HG03045 (cell line): Measurements from ENCODE around the gene VWCE.
"Not testable (repeated sequence)": the region's sequence is repeated elsewhere in the genome, so short reads cannot be mapped to it uniquely, and the experiment has no call there.

Source experiments
- ATAC-seq: cut with Tn5 transposase; IDR thresholded peaks from one replicate; pipeline ENCODE4 v1.9.1; 2021; ENCODE audit warnings: mild to moderate bottlenecking, moderate library complexity; ENCODE audit not compliant: unreplicated experiment

VWCE gene

DNA sequence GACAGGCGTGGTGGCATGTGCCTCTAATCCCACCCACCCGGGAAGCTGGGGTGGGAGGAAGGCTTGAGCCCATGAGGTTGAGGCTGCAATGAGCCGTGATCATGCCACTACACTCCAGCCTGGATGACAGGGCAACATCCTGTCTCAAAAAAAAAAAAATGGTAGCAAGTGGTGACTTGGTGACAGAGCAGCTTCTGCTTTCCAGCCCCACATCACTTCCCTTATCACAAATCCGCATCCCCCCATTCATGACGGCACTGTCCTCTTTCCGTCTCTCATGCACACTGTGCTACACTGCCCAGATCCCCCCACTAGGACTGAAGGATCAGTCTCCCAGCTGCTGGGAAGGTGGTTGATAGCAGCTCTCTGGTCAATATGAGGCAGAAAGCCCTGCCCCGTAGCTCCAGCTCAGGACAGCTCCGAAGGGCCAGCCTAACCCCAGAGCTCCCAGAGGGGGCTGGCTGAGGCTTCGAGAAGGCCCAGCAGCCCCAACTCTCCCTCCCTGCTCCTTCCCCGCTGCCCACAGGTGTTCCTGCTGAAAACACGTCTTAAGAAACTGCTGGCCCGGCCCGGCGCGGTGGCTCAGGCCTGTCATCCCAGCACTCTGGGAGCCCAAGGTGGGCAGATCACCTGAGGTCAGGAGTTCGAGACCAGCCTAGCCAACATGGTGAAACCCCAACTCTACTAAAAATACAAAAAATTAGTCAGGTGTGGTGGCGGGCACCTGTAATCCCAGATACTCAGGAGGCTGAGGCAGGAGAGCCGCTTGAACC lies 38.2 kb downstream of the VWCE start:
- no peak for ATAC-seq

DNA sequence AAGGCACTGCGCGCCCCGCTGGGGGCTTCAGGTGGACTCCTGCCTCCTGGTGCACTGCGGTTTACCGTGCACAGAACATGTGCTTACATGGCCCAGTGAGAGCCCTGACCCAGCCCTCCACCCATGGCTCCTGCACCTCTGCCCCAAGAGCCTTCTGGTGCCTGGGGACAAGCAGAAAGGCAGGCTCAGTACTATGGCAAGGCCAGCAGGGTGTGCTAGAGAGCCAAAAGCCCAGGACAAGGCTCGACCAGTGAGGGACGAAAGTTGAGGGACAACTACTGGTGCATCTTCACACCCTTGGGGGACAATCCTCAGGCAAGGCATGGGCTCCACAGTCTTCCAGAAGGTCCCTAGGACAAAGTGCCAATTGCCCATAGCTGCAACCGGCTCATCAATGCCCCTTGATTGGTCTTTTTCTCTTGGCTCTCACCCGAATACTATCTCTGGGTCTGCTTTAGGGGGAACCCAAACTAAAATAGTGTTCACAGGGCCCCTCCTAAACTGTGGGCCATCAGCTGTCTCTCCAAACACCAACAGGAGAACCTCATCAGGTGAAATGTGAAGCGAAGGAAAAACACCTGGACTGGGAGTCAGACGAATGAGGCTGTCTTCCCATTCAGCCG lies 40.6 kb downstream of the VWCE start:
- peak; percentile 62 for ATAC-seq

DNA sequence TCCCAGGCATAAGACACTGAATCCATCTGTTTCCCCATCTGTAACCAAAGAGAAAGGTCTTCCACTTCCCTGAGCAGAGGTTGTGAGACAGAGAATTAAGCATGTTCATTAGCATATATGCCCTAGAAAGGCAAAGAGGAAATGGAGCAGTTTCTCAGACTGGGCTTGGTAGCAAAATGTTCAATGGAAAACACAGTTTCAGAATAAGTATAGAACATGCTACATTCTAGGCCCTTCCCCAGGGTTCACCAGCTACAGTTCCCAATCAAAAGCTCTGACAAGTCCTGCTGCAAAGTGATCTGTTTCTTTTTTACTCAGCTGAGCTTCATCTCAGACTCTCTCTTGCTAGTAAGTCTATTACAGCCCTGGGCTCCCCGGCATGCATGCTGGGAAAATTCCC lies 42.8 kb downstream of the VWCE start:
- ATAC-seq, result not testable (repeated sequence)

DNA sequence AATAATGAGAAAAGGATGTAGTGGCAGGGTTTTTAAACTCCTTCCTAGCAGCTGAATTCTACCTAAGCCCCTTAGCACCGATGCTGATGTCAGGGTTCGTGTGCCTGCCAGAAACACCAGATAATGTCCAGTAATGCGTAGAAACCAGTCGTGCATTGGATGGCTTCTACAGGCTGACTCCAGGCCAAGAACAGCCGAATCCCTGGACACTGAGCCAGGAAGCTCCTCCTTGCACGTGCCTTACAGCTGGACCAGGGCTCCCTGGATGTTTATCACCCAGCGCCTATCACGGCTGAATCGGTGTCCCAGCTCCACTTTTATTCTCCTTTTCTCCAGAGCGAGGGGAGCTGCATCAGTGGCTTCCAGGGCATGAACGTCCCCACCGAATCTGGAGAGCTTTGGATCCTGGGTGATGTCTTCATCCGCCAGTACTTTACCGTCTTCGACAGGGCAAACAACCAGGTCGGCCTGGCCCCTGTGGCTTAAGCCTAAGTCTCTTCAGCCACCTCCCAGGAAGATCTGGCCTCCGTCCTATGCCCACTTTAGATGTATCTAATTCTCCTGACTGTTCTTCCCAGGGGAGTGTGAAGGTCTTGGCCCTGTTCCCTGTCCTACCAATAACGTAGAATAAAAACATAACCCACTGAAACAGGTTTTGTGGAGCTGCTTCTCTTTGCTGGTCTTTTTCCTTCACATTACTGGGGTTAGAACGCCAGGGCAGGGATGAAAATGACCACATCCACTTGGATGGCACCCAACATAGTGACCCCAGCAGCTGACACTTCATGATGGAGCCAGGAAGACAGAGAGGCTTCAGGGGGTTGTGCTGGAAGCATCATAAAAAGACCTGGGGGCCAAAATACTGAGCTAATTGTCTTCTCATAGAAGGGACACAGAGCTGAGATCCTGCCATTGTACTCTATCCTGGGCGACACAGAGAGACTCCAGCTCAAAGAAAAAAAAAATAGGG lies 44.0 kb downstream of the VWCE start:
- ATAC-seq, result not testable (repeated sequence)

DNA sequence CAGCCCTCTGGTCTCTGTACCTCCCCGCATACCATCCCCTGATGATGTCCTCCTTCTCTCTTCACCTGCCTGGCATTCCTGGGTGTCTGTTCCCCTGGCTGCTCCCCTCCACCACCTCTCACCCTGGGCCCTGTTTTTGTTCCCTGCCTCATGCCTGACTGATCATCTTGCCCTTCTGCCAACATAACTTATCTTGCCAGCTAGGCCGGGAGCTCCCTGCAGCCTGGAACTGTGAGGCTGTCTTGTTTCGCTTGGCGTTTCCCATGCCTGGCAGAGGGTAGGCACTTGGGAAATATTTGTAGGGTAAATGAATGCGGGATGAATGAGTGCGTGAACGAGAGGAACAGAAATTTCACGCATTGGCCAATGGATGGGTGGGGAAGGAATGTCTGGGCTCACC lies 45.9 kb downstream of the VWCE start:
- ATAC-seq, result not testable (repeated sequence)

DNA sequence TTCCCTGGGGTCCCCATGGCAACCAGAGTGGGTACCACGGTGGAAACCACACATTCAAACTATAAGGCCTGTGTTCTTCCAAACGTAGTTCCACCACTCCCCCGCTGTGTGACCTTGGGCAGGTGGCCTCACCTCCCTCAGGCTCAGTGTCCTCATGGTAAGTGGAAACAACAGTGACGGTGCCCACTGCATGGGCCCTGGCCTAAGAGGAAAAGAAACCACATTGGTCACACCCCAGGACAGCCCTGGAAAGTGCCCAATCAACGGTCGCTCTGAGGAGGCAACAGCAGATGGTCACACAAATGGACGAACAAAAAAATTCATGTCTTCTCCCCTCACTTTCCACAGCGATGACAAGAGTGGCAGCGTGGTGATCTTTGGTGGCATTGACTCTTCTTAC lies 47.0 kb downstream of the VWCE start:
- not testable (repeated sequence) for ATAC-seq

DNA sequence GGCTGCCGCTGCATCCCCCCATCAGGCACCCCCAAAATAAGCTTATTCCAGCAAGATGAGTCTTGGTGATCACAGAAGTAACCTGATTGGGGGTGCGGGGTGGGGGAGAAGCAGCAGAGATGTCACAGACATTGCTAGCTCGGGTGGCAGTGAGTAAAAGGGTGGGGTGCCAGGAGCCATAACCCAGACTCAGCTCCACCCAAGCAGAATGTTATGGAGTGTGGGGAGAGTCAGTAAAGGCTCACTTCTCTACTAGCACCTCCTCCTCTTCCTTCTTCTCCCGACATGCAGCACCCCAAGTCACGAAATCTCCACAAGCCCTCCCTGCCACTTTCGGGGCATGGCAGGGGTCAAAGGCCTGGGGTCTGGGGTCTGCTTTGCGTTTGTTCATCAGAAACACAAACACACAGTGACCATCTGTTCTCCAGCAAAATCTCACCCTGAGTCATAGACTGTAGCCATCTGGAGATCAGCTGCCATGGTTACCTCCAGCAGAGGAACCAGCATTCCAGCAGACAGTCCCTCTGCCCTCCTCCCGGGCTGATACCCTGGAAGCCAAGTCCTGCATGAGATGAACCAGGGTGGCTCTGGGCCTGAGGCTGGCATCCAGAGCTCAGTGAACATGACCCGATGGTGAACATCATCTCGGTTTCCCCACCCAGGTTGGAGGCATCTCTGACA lies 49.7 kb downstream of the VWCE start:
- not testable (repeated sequence) for ATAC-seq

DNA sequence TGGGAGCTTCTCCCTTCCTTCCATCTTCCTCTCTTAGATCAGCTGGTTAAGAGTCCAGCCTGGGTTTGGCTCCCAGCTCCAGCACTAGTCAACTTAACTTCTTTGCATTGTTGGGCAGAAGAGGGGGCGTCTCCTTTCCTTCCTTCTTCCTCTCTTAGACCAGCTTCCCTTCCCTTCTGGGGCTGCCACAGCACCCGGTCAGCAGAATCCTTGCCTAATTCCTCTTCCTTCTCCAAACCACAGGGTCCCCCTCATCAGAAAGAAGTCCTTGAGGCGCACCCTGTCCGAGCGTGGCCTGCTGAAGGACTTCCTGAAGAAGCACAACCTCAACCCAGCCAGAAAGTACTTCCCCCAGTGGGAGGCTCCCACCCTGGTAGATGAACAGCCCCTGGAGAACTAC lies 53.6 kb downstream of the VWCE start:
- ATAC-seq, result not testable (repeated sequence)

DNA sequence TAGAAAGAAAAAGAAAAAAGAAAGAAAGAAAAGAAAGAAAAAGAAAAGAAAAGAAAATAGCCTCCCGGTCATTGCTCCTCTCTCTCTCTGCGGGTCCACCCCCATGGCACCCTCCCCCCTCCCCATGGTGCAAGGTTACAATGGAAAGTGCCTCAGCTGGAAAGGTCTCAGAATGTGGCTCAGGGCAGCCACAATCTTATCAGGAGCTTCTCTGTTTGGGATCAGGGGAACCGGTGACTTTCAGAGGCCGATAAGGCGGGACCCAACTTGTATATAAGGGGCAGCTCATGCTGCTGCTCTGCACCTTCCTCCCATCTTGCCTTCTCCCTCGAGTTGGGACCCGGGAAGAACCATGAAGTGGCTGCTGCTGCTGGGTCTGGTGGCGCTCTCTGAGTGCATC lies 54.2 kb downstream of the VWCE start, which contains the start of gene PGA5:
Gene PGA5, plus strand, starts transcription at position 301 of the 400 bp plus-strand sequence. Its CDS starts 52 bp downstream, at position 353.
- not testable (repeated sequence) for ATAC-seq

DNA sequence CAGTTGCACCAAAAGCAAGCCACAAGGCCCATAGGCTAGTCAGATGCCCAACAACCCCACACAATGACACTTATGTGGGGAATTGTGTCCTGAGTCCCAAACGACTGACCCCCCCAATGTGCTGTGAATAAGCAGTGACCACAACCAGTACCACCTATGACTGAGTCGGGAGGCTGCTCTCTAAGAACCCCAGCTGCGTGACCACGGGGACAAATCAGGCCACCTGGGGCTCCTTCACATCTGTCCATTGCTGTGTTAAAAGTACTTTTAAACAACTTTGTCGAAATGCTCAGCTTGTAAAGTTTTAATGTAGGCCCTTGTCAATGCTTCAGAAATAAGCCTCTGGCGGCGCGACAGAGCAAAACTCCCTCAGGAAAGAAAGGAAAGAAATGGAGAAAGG lies 54.8 kb downstream of the VWCE start:
- not testable (repeated sequence) for ATAC-seq

DNA sequence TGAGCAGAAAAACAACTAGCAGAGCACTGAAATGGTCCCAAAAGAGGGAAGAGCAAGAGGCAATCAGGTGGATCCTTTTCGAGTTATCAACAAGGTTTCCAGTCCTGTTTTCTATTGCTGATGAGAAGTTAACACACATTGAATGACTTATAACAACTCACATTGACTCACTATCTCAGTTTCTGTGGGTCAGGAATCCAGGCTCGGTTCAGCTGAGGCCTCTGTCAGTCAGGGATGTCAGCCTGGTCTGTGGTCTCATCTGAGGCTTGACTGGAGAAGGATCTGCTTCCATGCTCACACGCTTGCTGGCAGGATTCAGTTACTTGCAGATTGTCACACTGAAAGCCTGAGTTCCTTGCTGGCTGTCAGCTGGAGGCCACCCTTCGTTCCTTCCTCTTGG lies 58.0 kb downstream of the VWCE start:
- ATAC-seq, result not testable (repeated sequence)

DNA sequence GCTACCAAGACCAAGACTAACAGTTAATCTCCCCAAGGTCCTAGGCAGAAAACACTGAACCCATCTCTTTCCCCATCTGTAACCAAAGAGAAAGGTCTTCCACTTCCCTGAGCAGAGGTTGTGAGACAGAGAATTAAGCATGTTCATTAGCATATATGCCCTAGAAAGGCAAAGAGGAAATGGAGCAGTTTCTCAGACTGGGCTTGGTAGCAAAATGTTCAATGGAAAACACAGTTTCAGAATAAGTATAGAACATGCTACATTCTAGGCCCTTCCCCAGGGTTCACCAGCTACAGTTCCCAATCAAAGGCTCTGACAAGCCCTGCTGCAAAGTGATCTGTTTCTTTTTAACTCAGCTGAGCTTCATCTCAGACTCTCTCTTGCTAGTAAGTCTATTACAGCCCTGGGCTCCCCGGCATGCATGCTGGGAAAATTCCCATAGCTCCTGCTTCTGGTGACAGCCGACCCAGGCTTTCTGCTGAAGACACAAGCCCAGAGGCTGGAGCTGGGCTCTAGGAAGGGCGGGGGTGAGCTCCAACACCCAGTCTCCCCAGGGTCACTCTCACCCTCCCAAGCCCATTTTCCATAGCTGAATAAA lies 62.5 kb downstream of the VWCE start:
- not testable (repeated sequence) for ATAC-seq

DNA sequence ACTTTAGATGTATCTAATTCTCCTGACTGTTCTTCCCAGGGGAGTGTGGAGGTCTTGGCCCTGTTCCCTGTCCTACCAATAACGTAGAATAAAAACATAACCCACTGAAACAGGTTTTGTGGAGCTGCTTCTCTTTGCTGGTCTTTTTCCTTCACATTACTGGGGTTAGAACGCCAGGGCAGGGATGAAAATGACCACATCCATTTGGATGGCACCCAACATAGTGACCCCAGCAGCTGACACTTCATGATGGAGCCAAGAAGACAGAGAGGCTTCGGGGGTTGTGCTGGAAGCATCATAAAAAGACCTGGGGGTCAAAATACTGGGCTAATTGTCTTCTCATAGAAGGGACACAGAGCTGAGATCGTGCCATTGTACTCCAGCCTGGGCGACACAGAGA lies 63.5 kb downstream of the VWCE start:
- ATAC-seq, result not testable (repeated sequence)

DNA sequence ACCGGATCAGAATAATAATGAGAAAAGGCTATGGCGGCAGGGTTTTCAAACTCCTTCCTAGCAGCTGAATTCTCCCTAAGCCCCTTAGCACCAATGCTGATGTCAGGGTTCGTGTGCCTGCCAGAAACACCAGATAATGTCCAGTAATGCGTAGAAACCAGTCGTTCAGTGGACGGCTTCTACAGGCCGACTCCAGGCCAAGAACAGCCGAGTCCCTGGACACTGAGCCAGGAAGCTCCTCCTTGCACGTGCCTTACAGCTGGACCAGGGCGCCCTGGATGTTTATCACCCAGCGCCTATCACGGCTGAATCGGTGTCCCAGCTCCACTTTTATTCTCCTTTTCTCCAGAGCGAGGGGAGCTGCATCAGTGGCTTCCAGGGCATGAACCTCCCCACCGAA lies 64.1 kb downstream of the VWCE start:
- ATAC-seq, result not testable (repeated sequence)

DNA sequence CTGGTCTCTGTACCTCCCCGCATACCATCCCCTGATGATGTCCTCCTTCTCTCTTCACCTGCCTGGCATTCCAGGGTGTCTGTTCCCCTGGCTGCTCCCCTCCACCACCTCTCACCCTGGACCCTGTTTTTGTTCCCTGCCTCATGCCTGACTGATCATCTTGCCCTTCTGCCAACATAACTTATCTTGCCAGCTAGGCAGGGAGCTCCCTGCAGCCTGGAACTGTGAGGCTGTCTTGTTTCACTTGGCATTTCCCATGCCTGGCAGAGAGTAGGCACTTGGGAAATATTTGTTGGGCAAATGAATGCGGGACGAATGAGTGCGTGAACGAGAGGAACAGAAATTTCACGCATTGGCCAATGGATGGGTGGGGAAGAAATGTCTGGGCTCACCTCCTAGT lies 65.7 kb downstream of the VWCE start:
- not testable (repeated sequence) for ATAC-seq

DNA sequence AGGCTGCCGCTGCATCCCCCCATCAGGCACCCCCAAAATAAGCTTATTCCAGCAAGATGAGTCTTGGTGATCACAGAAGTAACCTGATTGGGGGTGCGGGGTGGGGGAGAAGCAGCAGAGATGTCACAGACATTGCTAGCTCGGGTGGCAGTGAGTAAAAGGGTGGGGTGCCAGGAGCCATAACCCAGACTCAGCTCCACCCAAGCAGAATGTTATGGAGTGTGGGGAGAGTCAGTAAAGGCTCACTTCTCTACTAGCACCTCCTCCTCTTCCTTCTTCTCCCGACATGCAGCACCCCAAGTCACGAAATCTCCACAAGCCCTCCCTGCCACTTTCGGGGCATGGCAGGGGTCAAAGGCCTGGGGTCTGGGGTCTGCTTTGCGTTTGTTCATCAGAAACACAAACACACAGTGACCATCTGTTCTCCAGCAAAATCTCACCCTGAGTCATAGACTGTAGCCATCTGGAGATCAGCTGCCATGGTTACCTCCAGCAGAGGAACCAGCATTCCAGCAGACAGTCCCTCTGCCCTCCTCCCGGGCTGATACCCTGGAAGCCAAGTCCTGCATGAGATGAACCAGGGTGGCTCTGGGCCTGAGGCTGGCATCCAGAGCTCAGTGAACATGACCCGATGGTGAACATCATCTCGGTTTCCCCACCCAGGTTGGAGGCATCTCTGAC lies 68.5 kb downstream of the VWCE start:
- not testable (repeated sequence) for ATAC-seq

DNA sequence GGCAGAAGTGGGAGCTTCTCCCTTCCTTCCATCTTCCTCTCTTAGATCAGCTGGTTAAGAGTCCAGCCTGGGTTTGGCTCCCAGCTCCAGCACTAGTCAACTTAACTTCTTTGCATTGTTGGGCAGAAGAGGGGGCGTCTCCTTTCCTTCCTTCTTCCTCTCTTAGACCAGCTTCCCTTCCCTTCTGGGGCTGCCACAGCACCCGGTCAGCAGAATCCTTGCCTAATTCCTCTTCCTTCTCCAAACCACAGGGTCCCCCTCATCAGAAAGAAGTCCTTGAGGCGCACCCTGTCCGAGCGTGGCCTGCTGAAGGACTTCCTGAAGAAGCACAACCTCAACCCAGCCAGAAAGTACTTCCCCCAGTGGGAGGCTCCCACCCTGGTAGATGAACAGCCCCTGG lies 72.4 kb downstream of the VWCE start:
- ATAC-seq, result not testable (repeated sequence)

DNA sequence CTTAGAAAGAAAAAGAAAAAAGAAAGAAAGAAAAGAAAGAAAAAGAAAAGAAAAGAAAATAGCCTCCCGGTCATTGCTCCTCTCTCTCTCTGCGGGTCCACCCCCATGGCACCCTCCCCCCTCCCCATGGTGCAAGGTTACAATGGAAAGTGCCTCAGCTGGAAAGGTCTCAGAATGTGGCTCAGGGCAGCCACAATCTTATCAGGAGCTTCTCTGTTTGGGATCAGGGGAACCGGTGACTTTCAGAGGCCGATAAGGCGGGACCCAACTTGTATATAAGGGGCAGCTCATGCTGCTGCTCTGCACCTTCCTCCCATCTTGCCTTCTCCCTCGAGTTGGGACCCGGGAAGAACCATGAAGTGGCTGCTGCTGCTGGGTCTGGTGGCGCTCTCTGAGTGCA lies 73.1 kb downstream of the VWCE start, which contains the start of gene PGA4:
Gene PGA4, plus strand, starts transcription at position 301 of the 400 bp plus-strand sequence. Its CDS starts 54 bp downstream, at position 355.
- not testable (repeated sequence) for ATAC-seq

DNA sequence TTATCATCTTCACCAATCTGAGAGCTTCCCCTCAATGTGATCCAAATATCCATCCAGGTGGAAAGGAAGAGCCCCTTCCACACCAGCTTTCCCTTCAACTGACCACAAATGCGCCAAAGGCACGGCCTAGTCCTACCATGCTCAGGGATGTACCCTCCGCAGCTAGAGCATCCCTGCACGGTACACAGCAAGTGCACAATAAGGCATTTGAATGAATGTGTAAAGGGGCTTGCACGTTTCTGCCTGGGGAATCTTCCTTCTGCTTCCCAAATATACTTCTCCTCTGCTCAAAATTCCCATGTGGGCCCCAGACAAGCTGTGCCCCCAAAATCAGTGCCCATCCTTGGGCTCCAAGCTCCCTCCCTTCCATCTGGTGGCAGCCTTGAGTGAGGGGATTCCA lies 76.1 kb downstream of the VWCE start:
- ATAC-seq, result not testable (repeated sequence)
